ENCODE results near the gene SPNS1.

Gene SPNS1

GRCh38 chr16:28927815-28928214 lies 46.8 kb upstream of the SPNS1 start:
- H3K79me2 ChIP-seq (ENCODE audit: low read length): peaks cover 10% of the 10 kb centered on the region
- H4K20me1 ChIP-seq (ENCODE audit: insufficient read depth, low read length): no peaks in the 10 kb centered on the region
- H3K4me2 ChIP-seq (ENCODE audit: low read depth, low read length): no peak overlapping the region
- H3F3A ChIP-seq (ENCODE audit: insufficient read depth, low read length): peaks cover 21% of the 10 kb centered on the region
- H3K27ac ChIP-seq (ENCODE audit: low read length): no peak overlapping the region
- H3K4me1 ChIP-seq (ENCODE audit: low read length): peaks cover 16% of the 10 kb centered on the region
- no peak overlapping the region for H2AFZ ChIP-seq (ENCODE audit: low read length)
- H3K27me3 ChIP-seq (replicated peaks; ENCODE audit: insufficient read depth, low read length): no peaks in the 10 kb centered on the region
- H3K9ac ChIP-seq (ENCODE audit: low read length): no peak overlapping the region
- H3K4me3 ChIP-seq (ENCODE audit: low read length): no peak overlapping the region
- H3K9me2 ChIP-seq (replicated peaks; ENCODE audit: insufficient read depth, low read length): no peaks in the 10 kb centered on the region
- DNase-seq: no peak
- TF ChIP-seq EZH2phosphoT487 (IDR thresholded peaks at IDR 0.05; ENCODE audit: low read length) (no peak), CTCF (IDR thresholded peaks at IDR 0.05; ENCODE audit: low read length) (no peak), EZH2 (optimal IDR thresholded peaks at IDR 0.05; ENCODE audit: low read depth, low read length) (no peak)
- H3K9me3 ChIP-seq (replicated peaks; ENCODE audit: insufficient read depth, low read length): no peaks in the 10 kb centered on the region
- peaks cover 2% of the 10 kb centered on the region; the same call in 1 of the 2 replicates for H3K36me3 ChIP-seq (replicated peaks; ENCODE audit: insufficient read depth, low read length)

GRCh38 chr16:28930203-28930602 lies 44.4 kb upstream of the SPNS1 start:
- Histone ChIP-seq H3K4me2 (ENCODE audit: low read depth, low read length) (no peak overlapping the region), H3K9me3 (replicated peaks; ENCODE audit: insufficient read depth, low read length) (no peaks in the 10 kb centered on the region), H3K9ac (ENCODE audit: low read length) (no peak overlapping the region), H3K9me2 (replicated peaks; ENCODE audit: insufficient read depth, low read length) (no peaks in the 10 kb centered on the region), H2AFZ (ENCODE audit: low read length) (no peak overlapping the region), H3F3A (ENCODE audit: insufficient read depth, low read length) (peaks cover 6% of the 10 kb centered on the region; the same call in 1 of the 2 replicates), H3K4me1 (ENCODE audit: low read length) (no peaks in the 10 kb centered on the region), H3K79me2 (ENCODE audit: low read length) (no peaks in the 10 kb centered on the region), H3K27me3 (replicated peaks; ENCODE audit: insufficient read depth, low read length) (no peaks in the 10 kb centered on the region), H3K36me3 (replicated peaks; ENCODE audit: insufficient read depth, low read length) (no peaks in the 10 kb centered on the region), H4K20me1 (ENCODE audit: insufficient read depth, low read length) (no peaks in the 10 kb centered on the region), H3K27ac (ENCODE audit: low read length) (no peak overlapping the region), H3K4me3 (ENCODE audit: low read length) (no peak overlapping the region)
- DNase-seq: no peak
- TF ChIP-seq EZH2 (optimal IDR thresholded peaks at IDR 0.05; ENCODE audit: low read depth, low read length) (no peak), EZH2phosphoT487 (IDR thresholded peaks at IDR 0.05; ENCODE audit: low read length) (no peak), CTCF (IDR thresholded peaks at IDR 0.05; ENCODE audit: low read length) (no peak)

GRCh38 chr16:28930652-28931051 lies 43.9 kb upstream of the SPNS1 start:
- H3K27ac ChIP-seq (ENCODE audit: low read length): no peak overlapping the region
- H3K9me2 ChIP-seq (replicated peaks; ENCODE audit: insufficient read depth, low read length): no peaks in the 10 kb centered on the region
- no peak for DNase-seq
- peaks cover 2% of the 10 kb centered on the region; the same call in 1 of the 2 replicates for H3F3A ChIP-seq (ENCODE audit: insufficient read depth, low read length)
- H3K27me3 ChIP-seq (replicated peaks; ENCODE audit: insufficient read depth, low read length): no peaks in the 10 kb centered on the region
- H2AFZ ChIP-seq (ENCODE audit: low read length): no peak overlapping the region
- TF ChIP-seq CTCF (IDR thresholded peaks at IDR 0.05; ENCODE audit: low read length) (no peak), EZH2 (optimal IDR thresholded peaks at IDR 0.05; ENCODE audit: low read depth, low read length) (no peak), EZH2phosphoT487 (IDR thresholded peaks at IDR 0.05; ENCODE audit: low read length) (no peak)
- H3K9ac ChIP-seq (ENCODE audit: low read length): no peak overlapping the region
- no peaks in the 10 kb centered on the region for H4K20me1 ChIP-seq (ENCODE audit: insufficient read depth, low read length)
- no peaks in the 10 kb centered on the region for H3K36me3 ChIP-seq (replicated peaks; ENCODE audit: insufficient read depth, low read length)
- H3K9me3 ChIP-seq (replicated peaks; ENCODE audit: insufficient read depth, low read length): no peaks in the 10 kb centered on the region
- H3K4me2 ChIP-seq (ENCODE audit: low read depth, low read length): no peak overlapping the region
- no peak overlapping the region for H3K4me3 ChIP-seq (ENCODE audit: low read length)
- no peaks in the 10 kb centered on the region for H3K79me2 ChIP-seq (ENCODE audit: low read length)
- no peaks in the 10 kb centered on the region for H3K4me1 ChIP-seq (ENCODE audit: low read length)
